Memory B cell (primary cell): ENCODE measurements around the gene CDH13.

ENCODE experiments used
- ATAC-seq: fragments of 150-1000 bp; cut with Tn5 transposase; 2 replicates; pipeline ENCODE4 v1.10.0; 2021; ENCODE audit warnings: low read depth, mild to moderate bottlenecking, moderate library complexity
- DNase-seq, 2 donors: peaks; one replicate each; pipeline ENCODE4 v3.0.0; 2022; ENCODE audit warnings: low spot score in 2 of 2
- H3K27ac Mint-ChIP-seq: one replicate; pipeline ENCODE4 v1.8.0; 2022; ENCODE audit warnings: mild to moderate bottlenecking, moderate library complexity, mixed read lengths
- H3K27me3 Mint-ChIP-seq: one replicate; pipeline ENCODE4 v1.8.0; 2022; ENCODE audit warnings: mixed read lengths
- H3K36me3 Mint-ChIP-seq: one replicate; pipeline ENCODE4 v1.8.0; 2022; ENCODE audit warnings: mild to moderate bottlenecking, mixed read lengths
- H3K4me1 Mint-ChIP-seq: one replicate; pipeline ENCODE4 v1.8.0; 2022; ENCODE audit warnings: mixed read lengths
- H3K4me3 Mint-ChIP-seq: one replicate; pipeline ENCODE4 v1.8.0; 2022; ENCODE audit warnings: mild to moderate bottlenecking, moderate library complexity, mixed read lengths
- H3K9me3 Mint-ChIP-seq: one replicate; pipeline ENCODE4 v1.8.0; 2022; ENCODE audit warnings: mixed read lengths

The CDH13 gene

GRCh38 chr16:83626676-83627075 is 999.9 kb downstream of the CDH13 start:
- no peaks in the 10 kb centered on the region for H3K4me1 Mint-ChIP-seq
- no peak overlapping the region for H3K4me3 Mint-ChIP-seq
- no peaks in the 10 kb centered on the region for H3K9me3 Mint-ChIP-seq
- no peaks in the 10 kb centered on the region for H3K36me3 Mint-ChIP-seq
- H3K27ac Mint-ChIP-seq, result no peak overlapping the region
- ATAC-seq (no peak), DNase-seq (no peak)
- peaks cover 8% of the 10 kb centered on the region for H3K27me3 Mint-ChIP-seq

GRCh38 chr16:83627996-83628395 is 1001.2 kb downstream of the CDH13 start:
- H3K27ac Mint-ChIP-seq, result no peak overlapping the region
- no peaks in the 10 kb centered on the region for H3K4me1 Mint-ChIP-seq
- ATAC-seq, result no peak
- H3K9me3 Mint-ChIP-seq, result no peaks in the 10 kb centered on the region
- H3K36me3 Mint-ChIP-seq, result no peaks in the 10 kb centered on the region
- H3K4me3 Mint-ChIP-seq, result no peak overlapping the region
- H3K27me3 Mint-ChIP-seq, result peaks cover 9% of the 10 kb centered on the region
- DNase-seq, result no peak

DNA sequence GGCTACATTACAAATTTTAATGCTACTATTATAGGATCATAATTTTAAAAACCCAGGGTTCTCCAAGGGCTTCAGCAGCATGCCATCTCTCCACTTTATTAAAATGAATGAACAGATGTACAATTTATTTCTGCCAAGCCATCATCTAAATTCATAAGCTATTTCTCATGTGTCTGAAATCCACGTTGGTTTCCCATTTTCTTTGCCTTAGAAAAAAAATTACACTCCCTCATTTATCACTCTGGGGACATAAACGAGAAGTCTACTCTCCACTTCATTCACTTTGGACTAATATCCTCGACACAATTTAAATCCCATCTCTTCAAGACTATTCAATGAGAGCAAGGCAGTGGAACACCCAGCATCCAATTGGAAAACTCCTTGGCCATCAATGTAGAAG is 1002.7 kb downstream of the CDH13 start:
- Mint-ChIP-seq H3K9me3 (no peaks in the 10 kb centered on the region), H3K36me3 (no peaks in the 10 kb centered on the region), H3K4me3 (no peak overlapping the region), H3K4me1 (no peaks in the 10 kb centered on the region), H3K27me3 (peaks cover 8% of the 10 kb centered on the region), H3K27ac (no peak overlapping the region)
- ATAC-seq, result no peak
- DNase-seq, result no peak

DNA sequence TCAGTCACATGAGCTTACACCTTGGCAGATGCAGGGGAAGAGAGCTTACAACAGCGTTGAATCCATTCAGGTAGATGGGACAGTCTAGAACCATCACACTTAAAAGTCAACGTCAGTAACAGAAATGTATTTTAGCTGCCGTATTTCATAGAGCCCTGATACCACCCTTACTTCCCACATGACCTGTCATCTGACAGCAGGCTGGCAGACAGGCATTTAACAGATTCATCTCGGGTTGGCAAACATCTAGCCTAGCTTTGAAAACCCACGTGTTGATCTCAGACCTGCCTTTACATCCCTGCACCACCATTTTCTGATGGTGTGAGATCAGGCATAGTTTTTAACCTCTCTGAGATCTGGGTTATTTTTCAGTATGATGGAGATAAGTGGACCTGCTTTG is 1003.1 kb downstream of the CDH13 start:
- no peak for DNase-seq
- no peaks in the 10 kb centered on the region for H3K36me3 Mint-ChIP-seq
- H3K4me1 Mint-ChIP-seq, result no peaks in the 10 kb centered on the region

DNA sequence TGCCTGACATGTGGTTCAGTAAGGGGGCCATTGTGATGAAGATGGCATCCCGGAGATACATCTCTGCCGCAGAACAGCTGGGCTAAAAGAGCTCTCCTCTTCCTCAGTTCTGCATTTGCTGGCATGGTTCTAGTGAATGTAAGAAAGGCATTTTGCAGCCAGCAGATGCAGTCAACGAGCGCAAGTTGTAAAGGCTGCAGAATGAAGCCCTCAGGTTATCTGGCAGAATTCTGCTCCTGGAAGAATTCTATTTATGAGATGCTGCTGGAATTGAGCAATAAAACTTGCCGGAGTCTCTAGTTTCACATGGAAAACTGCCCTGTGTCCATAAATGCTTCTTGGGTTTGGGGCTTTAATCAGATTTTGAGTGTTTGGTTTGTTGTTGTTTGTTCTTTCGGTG is 1004.2 kb downstream of the CDH13 start:
- Mint-ChIP-seq H3K27ac (no peak overlapping the region), H3K4me3 (no peak overlapping the region), H3K36me3 (no peaks in the 10 kb centered on the region), H3K4me1 (no peaks in the 10 kb centered on the region), H3K27me3 (peaks cover 8% of the 10 kb centered on the region), H3K9me3 (no peaks in the 10 kb centered on the region)
- DNase-seq, result no peak
- no peak for ATAC-seq

More for the DNA sequence above, 1003.1 kb downstream of the CDH13 start:
- no peaks in the 10 kb centered on the region for H3K9me3 Mint-ChIP-seq
- no peak for ATAC-seq
- no peak overlapping the region for H3K27ac Mint-ChIP-seq
- no peak overlapping the region for H3K4me3 Mint-ChIP-seq
- H3K27me3 Mint-ChIP-seq, result peaks cover 8% of the 10 kb centered on the region

DNA sequence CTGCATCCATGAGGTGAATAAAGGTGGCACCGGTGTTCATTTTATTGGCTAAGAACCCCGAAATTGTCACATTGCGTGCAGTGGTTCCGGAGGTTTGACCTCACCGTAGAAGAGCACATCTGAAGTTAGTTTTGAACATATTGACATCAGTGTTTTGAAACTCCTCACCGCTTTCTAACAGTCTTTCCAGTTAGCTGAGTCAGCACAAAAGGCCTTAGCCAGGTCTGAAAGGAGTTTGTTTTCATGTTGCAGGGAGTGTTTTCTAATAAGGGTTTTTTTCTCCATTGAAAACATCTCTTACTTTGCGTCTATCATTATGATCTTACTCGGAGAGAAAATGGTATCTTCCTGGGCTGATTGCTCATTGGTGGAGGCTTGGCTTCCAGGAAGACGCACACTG is 1006.5 kb downstream of the CDH13 start:
- Mint-ChIP-seq H3K27me3 (peaks cover 9% of the 10 kb centered on the region), H3K4me3 (no peak overlapping the region), H3K27ac (no peak overlapping the region), H3K36me3 (no peaks in the 10 kb centered on the region), H3K9me3 (no peaks in the 10 kb centered on the region), H3K4me1 (no peaks in the 10 kb centered on the region)
- no peak for ATAC-seq
- DNase-seq, result no peak

GRCh38 chr16:83648347-83648746 is 1021.6 kb downstream of the CDH13 start:
- DNase-seq, result no peak
- H3K36me3 Mint-ChIP-seq, result no peaks in the 10 kb centered on the region
- H3K27me3 Mint-ChIP-seq, result peaks cover 13% of the 10 kb centered on the region
- H3K4me3 Mint-ChIP-seq, result no peak overlapping the region
- no peaks in the 10 kb centered on the region for H3K4me1 Mint-ChIP-seq
- no peak overlapping the region for H3K27ac Mint-ChIP-seq
- no peak for ATAC-seq
- H3K9me3 Mint-ChIP-seq, result peaks cover 1% of the 10 kb centered on the region

GRCh38 chr16:83651871-83652270 is 1025.1 kb downstream of the CDH13 start:
- DNase-seq, result no peak
- Mint-ChIP-seq H3K27me3 (peaks cover 15% of the 10 kb centered on the region), H3K4me1 (no peaks in the 10 kb centered on the region), H3K4me3 (no peak overlapping the region), H3K27ac (no peak overlapping the region), H3K36me3 (no peaks in the 10 kb centered on the region), H3K9me3 (no peaks in the 10 kb centered on the region)
- no peak for ATAC-seq

GRCh38 chr16:83652943-83653342 is 1026.2 kb downstream of the CDH13 start:
- no peak for DNase-seq
- Mint-ChIP-seq H3K27ac (no peak overlapping the region), H3K9me3 (no peaks in the 10 kb centered on the region), H3K36me3 (no peaks in the 10 kb centered on the region), H3K4me1 (no peaks in the 10 kb centered on the region), H3K27me3 (peaks cover 18% of the 10 kb centered on the region), H3K4me3 (no peak overlapping the region)
- ATAC-seq, result no peak

DNA sequence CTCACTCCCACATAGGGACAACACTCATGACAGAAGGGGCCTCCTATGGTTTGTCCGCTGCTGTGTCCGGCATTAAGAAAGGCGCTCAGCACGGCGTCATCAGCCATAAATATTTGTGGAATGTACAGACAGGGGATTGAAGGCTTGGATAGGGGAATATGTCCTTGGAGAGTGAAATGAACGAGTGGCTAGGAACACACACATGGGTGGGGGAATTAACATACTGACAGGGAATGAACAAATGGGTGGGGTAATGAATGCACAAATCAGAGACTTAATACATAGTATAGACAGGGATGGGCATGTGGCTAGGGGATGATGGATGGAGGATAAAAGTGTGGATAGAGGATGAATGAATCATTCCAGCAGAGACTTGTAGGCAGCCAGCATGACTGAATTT is 1027.0 kb downstream of the CDH13 start:
- Mint-ChIP-seq H3K4me1 (no peaks in the 10 kb centered on the region), H3K27me3 (peaks cover 17% of the 10 kb centered on the region), H3K36me3 (no peaks in the 10 kb centered on the region), H3K4me3 (no peak overlapping the region), H3K9me3 (no peaks in the 10 kb centered on the region), H3K27ac (no peak overlapping the region)
- ATAC-seq (no peak), DNase-seq (no peak)

- H3K27me3 Mint-ChIP-seq, result peaks cover 11% of the 10 kb centered on the region
- DNase-seq (no peak), ATAC-seq (no peak)
- H3K4me3 Mint-ChIP-seq, result no peak overlapping the region
- H3K4me1 Mint-ChIP-seq, result no peaks in the 10 kb centered on the region
- H3K9me3 Mint-ChIP-seq, result no peaks in the 10 kb centered on the region
- H3K27ac Mint-ChIP-seq, result no peak overlapping the region
- H3K36me3 Mint-ChIP-seq, result no peaks in the 10 kb centered on the region
Measured at GRCh38 chr16:83660282-83660681, 1033.5 kb downstream of the CDH13 start.

DNA sequence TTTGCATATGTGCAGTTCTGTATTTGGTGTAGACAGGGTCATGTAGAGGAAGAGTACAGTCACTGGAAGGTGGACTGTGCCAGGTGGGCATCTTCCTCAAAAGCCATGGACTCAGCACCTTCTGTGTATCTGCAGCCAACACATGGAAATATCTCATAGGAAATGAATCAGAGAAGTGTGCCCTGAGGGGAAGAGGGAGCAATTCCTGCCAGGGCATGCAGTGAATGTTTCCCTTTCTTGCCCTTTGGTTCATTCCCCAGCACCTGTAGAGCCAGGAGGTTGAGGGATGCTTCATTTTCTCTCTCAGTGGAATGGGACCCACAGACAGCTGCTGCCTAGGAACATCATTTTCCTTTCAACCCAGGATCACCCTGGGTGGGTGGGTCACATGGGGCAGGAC is 1034.9 kb downstream of the CDH13 start:
- no peaks in the 10 kb centered on the region for H3K36me3 Mint-ChIP-seq
- DNase-seq (no peak), ATAC-seq (no peak)
- peaks cover 2% of the 10 kb centered on the region for H3K9me3 Mint-ChIP-seq
- H3K27ac Mint-ChIP-seq, result no peak overlapping the region
- H3K4me1 Mint-ChIP-seq, result no peaks in the 10 kb centered on the region
- peaks cover 10% of the 10 kb centered on the region for H3K27me3 Mint-ChIP-seq
- no peak overlapping the region for H3K4me3 Mint-ChIP-seq

DNA sequence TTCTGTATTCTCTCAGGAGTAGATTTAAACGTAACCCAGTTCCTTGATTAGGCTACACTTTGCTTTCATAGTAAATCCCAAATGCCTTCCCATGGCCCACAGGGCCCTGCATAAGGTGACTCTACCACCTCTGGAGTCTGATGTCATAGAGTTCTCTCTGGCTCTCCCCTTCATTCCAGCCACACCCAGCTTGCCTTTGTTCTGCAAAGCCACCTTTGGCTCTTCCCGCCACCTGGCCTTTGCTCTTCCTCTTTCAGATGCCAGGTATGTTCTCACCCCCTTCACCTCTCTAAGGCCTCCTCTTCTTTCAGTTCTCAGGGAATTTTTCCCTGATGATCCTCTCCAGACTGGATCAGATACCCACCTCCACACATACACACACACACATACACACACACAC is 1039.7 kb downstream of the CDH13 start:
- no peak for ATAC-seq
- Mint-ChIP-seq H3K36me3 (no peaks in the 10 kb centered on the region), H3K27ac (no peak overlapping the region), H3K4me1 (no peaks in the 10 kb centered on the region), H3K9me3 (peaks cover 2% of the 10 kb centered on the region), H3K4me3 (no peak overlapping the region), H3K27me3 (peaks cover 5% of the 10 kb centered on the region)
- DNase-seq, result no peak

DNA sequence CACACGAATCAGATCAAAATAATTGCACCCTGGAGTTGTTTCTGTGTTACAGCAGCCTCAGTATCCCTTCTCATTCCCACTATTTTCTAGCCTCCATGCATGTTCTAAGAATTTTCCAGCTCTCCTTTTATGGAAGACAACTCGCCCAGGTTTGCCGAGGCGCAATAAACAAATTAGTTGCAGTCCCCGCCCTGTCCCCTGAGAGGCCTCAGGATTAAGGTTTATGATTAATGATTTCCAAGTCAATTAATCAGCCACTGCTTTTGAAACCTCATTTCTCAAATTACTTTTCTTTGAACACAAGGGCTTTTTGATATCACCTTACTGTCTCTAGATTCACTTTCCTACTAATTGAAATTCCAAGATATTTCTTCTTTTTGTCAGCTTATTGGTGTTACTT is 1042.7 kb downstream of the CDH13 start:
- no peak overlapping the region for H3K27ac Mint-ChIP-seq
- DNase-seq (no peak), ATAC-seq (no peak)
- peaks cover 2% of the 10 kb centered on the region for H3K9me3 Mint-ChIP-seq
- no peaks in the 10 kb centered on the region for H3K36me3 Mint-ChIP-seq
- peaks cover 7% of the 10 kb centered on the region for H3K27me3 Mint-ChIP-seq
- no peaks in the 10 kb centered on the region for H3K4me1 Mint-ChIP-seq
- no peak overlapping the region for H3K4me3 Mint-ChIP-seq

DNA sequence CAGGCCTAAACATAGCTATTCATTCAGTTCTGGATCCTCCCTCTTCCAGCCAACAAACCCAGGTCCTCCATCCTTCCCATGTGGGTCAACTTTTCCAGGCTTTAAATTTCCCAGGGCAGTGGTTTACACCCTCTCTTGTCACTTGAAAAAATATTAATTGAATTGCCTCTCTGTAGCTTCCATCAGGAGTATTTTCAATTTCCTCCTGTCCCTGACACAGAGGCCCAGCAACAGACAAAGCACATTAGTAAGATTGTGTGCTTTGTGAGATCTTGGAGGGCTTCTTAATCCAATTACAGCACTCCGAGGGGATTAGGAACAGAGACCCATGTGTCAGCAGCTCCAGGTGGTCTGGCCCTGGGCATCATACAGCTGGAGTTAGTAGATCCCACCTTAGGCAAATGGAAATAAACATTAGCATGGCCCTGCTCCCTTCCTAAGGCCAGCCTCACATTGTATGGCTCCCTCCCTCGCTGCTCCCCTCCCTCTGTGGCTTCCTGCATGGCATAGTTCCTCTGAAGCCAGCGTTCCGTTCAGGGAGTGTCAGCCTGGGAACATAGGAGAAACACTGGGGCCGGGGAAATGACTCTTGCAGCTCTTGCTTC is 1048.3 kb downstream of the CDH13 start:
- ATAC-seq, result no peak
- H3K27ac Mint-ChIP-seq, result no peak overlapping the region
- no peaks in the 10 kb centered on the region for H3K4me1 Mint-ChIP-seq
- H3K4me3 Mint-ChIP-seq, result no peak overlapping the region
- no peaks in the 10 kb centered on the region for H3K9me3 Mint-ChIP-seq
- H3K27me3 Mint-ChIP-seq, result peaks cover 8% of the 10 kb centered on the region
- H3K36me3 Mint-ChIP-seq, result no peaks in the 10 kb centered on the region
- no peak for DNase-seq
